Hippocampal formation (tissue), 2 donors: ENCODE results near the gene SASH1.
A peak's percentile ranks its signal among the peaks of the same experiment; 100 is the strongest.

Source experiments
- DNase-seq, 2 donors: peaks; one replicate each; lab custom pipeline; 2025; lab: John Stamatoyannopoulos, UW

Gene SASH1

GRCh38 chr6:148457843-148458159, 115.2 kb downstream of the SASH1 start:
- DNase-seq, result no peak

DNA sequence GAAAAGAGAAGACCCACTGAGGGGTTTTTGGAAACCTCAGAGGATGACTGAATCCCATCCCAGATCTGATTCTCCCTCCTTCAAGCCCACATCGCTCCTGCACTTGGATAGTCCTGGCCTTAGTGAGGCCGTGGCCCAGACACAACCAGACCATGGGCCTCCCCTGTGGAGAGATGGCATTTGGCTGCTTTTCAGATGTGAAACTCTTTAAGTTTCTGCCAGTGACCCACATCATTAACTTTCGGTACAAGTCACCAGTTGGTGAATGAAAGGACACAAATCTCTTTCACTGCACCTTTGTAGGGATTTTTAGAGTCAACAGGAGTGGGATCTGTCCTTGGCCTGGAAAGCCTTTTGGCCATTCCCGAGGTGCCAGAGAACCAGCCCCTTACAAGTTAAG, 116.6 kb downstream of the SASH1 start:
- DNase-seq, result no peak

- no peak for DNase-seq
Observed at GRCh38 chr6:148460876-148461646, 118.4 kb downstream of the SASH1 start.

GRCh38 chr6:148461986-148462577, 119.4 kb downstream of the SASH1 start:
- DNase-seq, result no peak

DNA sequence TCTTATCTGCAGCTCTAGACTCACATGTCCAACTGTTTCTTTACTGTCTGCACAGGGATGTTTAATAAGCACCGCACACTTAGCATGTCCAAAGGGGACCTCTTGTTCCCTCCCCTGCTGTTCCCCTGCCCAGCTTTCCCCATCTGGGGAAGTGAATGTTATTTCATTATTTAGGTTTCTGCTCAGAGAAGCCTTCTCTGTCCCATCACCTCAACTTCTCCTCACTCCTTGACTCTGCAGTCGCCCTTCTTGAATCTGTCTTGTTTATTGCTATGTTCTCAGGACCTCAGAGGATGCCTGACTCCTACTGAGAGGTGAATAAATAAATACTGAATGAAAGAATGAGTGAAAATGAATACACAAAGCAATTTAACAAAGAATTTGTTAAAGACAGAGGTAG, 121.0 kb downstream of the SASH1 start:
- no peak for DNase-seq

DNA sequence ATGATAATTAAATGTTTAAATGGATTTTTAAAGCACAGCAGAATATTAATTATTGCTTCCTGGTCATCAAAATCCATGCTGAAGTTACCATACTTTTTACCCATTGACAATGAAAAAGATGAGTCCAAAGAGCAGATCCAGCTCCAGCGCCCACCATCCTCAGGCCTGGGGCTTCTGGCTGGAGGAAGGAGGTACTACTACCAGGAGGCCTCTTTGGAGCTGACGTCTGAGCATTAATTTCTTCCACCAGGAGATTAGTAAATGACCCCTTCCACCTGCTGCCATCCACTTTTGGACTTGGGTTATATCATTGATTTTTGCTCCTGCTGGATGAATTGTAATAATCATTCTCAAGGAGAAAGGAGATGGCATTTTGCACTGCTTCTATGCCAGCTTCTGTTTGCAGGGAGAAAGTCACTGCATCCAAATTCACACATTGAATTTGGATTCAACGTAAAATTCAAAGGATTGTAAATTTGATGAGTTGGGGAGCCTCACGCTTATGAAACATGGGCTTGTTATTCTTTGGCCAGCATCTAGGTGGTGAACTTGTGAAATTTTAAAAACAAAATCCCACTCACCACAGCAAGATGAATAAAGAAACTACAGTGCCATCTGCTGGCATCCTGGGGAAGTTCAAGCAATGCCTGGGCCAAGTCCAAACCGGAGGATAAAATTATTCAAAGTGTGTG, 121.8 kb downstream of the SASH1 start:
- peak; percentile 67 to 87 for DNase-seq

DNA sequence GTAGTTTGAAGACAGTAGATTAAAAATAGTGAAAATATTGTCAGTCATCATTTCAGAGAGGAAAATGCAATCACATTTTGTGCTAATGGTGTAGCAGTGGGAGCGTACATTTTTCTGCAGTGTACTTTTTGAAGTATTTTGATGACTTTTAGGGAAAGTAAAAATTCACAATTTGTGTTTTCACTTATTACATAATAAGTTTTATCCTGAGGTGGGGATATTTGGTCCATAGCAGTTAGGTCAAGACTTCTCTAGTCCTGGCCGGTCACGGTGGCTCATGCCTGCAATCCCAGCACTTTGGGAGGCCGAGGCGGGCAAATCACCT, 122.3 kb downstream of the SASH1 start:
- no peak for DNase-seq

GRCh38 chr6:148465670-148466069, 123.0 kb downstream of the SASH1 start:
- DNase-seq, result no peak

- no peak for DNase-seq
Observed at GRCh38 chr6:148466158-148466557, 123.5 kb downstream of the SASH1 start.

GRCh38 chr6:148467926-148468325, 125.3 kb downstream of the SASH1 start:
- no peak for DNase-seq

GRCh38 chr6:148470156-148470555, 127.5 kb downstream of the SASH1 start:
- DNase-seq, result no peak

DNA sequence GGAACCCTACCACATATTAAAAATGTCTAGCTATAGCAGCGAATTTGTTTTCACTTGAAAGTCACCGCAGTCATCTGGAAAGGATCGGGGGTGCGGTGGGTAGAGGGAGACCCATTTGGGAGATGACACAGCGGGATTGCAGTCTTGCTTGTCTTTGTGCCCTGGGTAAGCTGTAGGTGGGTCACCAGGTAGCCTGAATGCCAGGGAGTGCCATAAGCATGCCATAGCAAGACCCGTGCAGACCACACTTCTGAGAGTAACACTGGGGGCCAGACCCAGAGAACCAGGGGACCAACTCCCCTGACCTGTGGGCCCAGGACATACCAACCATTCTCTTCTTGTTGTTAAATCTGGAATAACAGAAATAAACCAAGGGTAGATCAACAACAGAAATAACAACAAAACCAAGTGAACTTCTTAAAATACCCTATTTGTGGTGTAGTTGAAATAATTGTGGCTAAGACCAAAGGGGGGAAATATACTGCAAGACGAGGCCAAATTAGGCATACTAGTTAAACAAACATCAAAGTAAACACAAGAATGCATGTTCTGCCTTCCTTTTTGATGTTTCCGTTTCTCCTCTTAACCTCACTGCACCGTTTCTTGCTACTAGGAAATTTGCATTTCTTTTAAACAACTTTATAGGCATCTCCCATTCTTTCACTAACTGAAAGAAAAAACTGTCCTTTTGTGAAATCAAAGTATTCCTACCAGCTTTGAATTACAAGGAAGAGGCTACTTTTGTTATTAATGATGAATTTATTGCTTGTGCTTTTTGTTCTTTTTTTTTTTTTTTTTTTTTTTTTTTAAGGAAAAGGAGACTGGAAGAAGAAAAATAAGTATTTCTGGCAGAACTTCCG, 128.2 kb downstream of the SASH1 start:
- DNase-seq, result no peak

DNA sequence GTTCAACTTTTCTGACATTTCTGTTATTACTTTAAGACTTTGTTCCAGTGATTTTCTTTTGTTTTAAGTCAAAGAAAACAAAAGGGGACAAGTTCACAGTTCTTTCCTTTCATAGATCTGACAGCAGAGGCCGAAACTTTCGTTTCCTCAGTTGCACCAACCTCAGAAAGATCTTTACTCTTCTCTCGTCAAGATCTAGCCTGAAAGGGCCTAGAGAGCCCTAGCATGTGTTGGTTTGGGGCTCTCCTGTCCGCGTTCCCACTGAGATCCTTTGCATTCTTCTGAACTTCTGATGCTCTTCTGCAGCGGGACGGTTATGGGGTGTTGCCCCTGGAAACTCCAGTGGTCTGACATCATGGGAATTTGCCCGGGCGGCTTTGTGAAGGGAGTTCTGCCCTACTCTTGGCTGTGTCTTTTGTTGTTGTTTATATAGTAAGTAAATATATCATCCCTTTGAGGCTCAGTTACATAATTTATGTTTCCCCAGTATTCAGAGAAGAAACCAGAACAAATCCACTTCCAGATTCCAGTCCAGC, 129.1 kb downstream of the SASH1 start:
- peak in 1 of 2 donors; percentile 23 for DNase-seq

DNA sequence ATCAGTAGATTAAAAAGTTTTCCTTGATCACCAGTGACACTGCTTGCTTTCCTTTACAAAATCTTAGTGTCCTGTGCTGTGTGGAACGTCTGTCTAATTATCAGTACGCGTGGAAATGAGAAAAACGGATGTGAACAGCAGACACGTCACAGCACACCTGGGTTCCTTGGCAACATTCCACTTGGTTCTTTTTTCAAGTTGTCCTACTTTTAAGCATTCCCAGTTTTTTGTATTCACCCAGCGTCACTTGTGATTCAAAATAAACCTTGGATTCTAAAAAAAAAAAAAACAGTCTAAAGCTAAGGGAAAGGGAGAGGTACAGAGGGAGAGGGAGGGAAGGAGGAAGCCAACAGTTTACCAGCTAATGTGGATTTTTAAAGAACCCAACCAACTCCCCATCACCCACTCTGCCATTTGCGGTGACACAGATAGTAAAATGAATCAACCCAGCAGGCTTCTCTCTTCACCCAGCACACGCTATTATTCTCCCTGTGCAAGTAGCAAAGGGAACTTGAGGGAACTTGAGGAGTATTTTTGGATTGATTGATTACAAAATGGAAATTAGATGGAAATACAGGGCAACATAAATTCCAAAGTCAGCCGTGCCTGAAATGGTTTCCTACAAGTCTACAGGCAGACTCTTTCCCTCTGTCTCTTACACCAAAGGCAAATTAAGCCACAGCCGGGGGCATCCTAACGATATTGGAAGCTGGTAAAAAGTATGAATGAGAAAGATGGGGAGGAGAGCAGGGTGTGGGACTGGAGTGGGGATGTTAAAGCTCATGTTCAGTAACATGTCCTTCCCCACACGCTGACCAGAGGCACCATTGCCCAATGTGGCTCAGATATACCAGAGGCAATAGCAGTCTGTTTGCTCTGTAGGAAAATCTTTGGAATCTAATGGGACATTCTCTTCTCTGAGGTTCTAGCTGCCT, 129.8 kb downstream of the SASH1 start:
- no peak for DNase-seq

DNA sequence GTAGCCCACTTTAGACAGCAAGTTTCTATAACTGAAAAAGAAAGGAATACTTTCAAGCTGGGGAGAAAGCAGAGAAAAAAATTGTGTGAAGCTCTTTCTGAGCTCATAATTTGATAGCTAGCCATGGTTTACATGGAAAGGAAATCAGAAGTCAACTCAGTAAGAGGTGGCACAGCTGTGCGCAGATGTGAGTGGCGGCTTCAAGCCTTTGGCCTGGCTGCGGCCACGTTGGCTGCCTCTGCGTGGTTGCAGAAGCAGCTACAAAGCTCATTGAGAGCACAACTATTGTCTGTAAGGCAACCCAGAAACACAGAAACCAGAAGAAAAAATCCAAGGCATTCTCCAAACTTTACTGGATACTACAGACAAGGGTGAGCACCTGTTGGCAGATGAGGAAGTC, 136.9 kb downstream of the SASH1 start:
- DNase-seq, result no peak

GRCh38 chr6:148487461-148487860, 144.8 kb downstream of the SASH1 start:
- DNase-seq, result no peak

GRCh38 chr6:148491638-148492251, 149.1 kb downstream of the SASH1 start:
- DNase-seq, result no peak

- DNase-seq, result no peak
Observed at GRCh38 chr6:148492654-148493290, 150.1 kb downstream of the SASH1 start.

DNA sequence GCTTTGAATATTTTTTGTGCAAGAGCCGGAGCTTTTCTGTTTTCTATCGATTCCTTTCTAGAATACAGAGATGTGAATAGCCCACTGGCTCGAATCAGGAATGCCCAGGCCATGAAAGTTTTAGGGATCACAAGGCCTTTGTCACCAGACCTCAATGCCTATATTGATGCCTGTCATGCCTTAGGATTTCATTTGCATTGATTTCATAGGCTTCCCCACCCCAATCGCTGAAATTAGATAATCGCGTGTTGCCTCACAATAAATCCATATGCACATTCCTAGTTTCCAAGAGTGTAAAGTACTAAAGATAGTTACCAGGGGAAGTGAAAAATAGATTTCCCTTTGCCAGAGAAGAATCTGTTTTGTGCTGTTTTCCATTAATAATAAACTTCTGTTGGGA, 150.8 kb downstream of the SASH1 start:
- peak in 1 of 2 donors; percentile 21 for DNase-seq

GRCh38 chr6:148494226-148494625, 151.6 kb downstream of the SASH1 start:
- no peak for DNase-seq
